ENCODE data around the gene PSTK.
A peak's percentile ranks its signal among the peaks of the same experiment; 100 is the strongest.

Gene PSTK

GRCh38 chr10:122980209-122981065 lies at the start of gene PSTK:
PSTK (plus strand) TSS chr10:122980401; CDS start chr10:122980480, 79 bp downstream.
- peak; percentile 80 to 81 for DNase-seq (ENCODE audit: low read depth in 2 of 2)

GRCh38 chr10:122931088-122931906 lies 48.9 kb upstream of the PSTK start:
- DNase-seq (ENCODE audit: low read depth in 2 of 2) = no peak

- DNase-seq (ENCODE audit: low read depth in 2 of 2) = no peak
These were observed 40.9 kb upstream of the PSTK start for GRCh38 chr10:122939133-122939855.

- no peak for DNase-seq (ENCODE audit: low read depth in 2 of 2)
These were observed 40.2 kb upstream of the PSTK start for GRCh38 chr10:122939856-122940543.

- DNase-seq (ENCODE audit: low read depth in 2 of 2) = no peak
These were observed 30.9 kb upstream of the PSTK start for GRCh38 chr10:122949296-122949695.

- DNase-seq (ENCODE audit: low read depth in 2 of 2) = peak; percentile 94 to 97
These were observed 26.1 kb upstream of the PSTK start, which contains the start of gene C10orf88 for GRCh38 chr10:122953902-122954730. C10orf88 (minus strand) TSS chr10:122954227; CDS start chr10:122954178, 49 bp downstream.

- DNase-seq (ENCODE audit: low read depth in 2 of 2) = no peak
These were observed 25.5 kb upstream of the PSTK start for GRCh38 chr10:122954731-122955050.

GRCh38 chr10:122955892-122956291 lies 24.3 kb upstream of the PSTK start:
- DNase-seq (ENCODE audit: low read depth in 2 of 2) = no peak

GRCh38 chr10:122957474-122957873 lies 22.7 kb upstream of the PSTK start:
- no peak for DNase-seq (ENCODE audit: low read depth in 2 of 2)

- DNase-seq (ENCODE audit: low read depth in 2 of 2) = no peak
These were observed 17.8 kb upstream of the PSTK start for GRCh38 chr10:122962405-122962804.

- DNase-seq (ENCODE audit: low read depth in 2 of 2) = no peak
These were observed 13.3 kb upstream of the PSTK start for GRCh38 chr10:122966879-122967278.

- DNase-seq (ENCODE audit: low read depth in 2 of 2) = no peak
These were observed 11.5 kb upstream of the PSTK start for GRCh38 chr10:122968698-122969097.

GRCh38 chr10:122974023-122974422 lies 6.2 kb upstream of the PSTK start:
- DNase-seq (ENCODE audit: low read depth in 2 of 2) = no peak

GRCh38 chr10:122974543-122975064 lies 5.6 kb upstream of the PSTK start:
- no peak for DNase-seq (ENCODE audit: low read depth in 2 of 2)

GRCh38 chr10:122981066-122981464 lies 864 bp downstream of the PSTK start:
- no peak for DNase-seq (ENCODE audit: low read depth in 2 of 2)

GRCh38 chr10:122983898-122984297 lies 3.7 kb downstream of the PSTK start:
- DNase-seq (ENCODE audit: low read depth in 2 of 2) = no peak

GRCh38 chr10:122984708-122985107 lies 4.5 kb downstream of the PSTK start:
- no peak for DNase-seq (ENCODE audit: low read depth in 2 of 2)

- DNase-seq (ENCODE audit: low read depth in 2 of 2) = no peak
These were observed 6.1 kb downstream of the PSTK start for GRCh38 chr10:122986335-122986734.

- DNase-seq (ENCODE audit: low read depth in 2 of 2) = no peak
These were observed 8.3 kb downstream of the PSTK start for GRCh38 chr10:122988501-122988900.

- no peak for DNase-seq (ENCODE audit: low read depth in 2 of 2)
These were observed 10.1 kb downstream of the PSTK start for GRCh38 chr10:122990278-122990677.
